Measurements from ENCODE around the gene DLG5.
A peak's percentile ranks its signal among the peaks of the same experiment; 100 is the strongest.

The DLG5 gene

DNA sequence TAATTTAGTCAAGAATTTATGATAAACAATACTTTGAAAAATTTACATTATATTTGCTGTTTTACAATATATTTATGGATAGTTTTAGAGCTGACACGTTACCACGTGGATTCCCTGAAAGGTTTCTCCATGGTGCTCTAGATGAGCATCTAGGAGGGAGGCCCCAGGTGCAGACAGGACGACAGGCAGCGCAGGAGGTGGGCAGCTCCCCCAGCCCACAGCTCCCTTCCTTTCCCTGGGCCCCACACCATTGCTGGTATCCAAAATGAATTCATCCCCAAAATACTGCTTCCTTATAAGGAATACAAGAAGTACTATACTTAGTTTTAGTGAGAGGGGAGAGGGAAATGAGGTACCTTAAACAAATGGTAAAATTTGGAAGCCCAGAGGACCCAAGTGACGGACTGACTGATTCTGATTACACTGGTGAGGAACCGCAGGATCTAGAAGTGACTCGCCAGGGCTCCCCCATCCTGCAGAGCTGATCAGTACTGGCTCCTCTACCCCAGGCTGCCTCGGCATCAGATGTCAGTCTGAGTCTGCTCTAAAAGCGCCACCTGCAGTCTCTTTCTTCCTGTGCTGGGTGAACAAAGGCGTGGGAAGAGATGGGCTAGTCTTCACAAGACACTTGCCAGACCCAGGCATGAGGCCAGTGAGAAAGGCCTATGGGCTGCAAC, 89.2 kb downstream of the DLG5 start:
- DNase-seq: peak; percentile 77

DNA sequence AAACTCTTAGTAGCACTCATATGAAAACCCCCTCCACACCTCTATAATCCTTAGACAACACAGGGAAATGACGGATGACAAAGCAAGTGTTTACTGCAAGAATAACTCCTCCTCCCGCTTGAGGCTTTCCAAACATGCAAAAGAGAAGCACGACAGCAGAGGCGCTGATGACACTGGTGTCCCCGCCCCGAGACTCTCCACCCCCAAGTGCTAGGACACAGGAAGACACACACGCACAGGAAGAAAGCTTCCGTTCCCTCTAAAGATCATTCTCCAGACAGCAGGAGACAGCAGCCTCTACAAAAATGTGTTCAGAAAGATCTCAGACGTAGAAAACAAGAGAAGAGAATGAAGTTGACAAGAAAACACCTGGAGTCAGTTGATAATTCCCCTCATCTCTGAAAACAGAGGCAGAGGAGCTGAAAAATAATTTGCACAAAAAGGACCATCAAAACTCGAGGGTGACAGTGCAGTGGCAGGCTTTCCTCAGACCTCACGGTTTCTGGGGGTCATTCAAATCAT, 90.2 kb downstream of the DLG5 start:
- DNase-seq: peak; percentile 75

DNA sequence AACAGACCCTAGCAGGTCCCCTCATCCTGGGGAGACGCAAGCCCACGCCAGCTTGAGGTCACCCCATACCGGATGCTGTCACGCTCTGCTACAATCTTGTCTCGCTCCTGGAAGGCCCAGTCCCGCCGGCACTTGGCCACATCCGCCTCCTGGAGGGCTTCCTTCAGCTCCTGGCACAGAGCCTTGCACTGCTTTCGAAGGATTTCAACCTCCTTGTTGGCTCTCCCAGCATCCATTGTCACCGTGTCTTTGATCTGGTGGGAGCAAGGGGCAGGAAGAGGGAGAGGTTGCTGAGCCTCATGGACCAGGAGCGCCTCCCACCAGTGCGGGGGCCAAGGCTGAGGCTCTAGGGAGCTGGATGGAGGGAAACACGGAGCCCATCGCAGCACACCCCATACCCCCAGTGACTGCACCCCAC, 90.9 kb downstream of the DLG5 start:
- DNase-seq: no peak

DNA sequence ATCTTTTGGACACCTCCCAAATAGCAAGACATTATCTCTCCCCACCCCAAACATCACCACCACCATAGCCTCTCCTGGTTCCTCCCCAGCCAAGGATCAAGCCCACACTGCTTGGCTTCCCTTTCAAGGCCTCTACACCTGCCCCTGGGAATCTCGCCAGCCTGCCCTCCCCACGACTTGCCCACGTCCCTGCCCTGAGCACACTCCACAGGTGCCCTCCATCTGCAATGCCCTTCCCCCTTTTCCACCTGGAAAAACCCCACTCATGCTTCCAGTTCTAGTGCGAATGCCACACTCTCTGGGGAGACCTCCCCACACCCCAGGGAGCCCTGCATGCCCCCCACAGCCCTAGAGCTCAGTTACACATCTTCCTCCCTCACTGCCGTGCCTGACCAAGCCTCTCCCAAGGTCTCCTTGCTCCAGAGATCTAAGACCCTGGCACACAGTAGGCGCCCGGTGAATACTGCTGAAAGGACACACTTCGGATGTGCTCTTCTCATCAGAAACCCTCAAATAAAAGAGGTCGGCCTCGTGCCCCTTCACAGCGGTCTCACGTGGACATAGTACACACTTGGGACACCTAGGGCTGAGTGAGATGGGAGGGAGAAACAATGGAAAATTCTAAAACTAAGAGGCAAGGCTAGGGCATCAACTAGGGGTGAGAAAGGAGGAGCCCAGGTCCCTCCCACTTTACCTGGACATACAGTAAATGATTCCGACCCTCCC, 91.4 kb downstream of the DLG5 start:
- DNase-seq: no peak

DNA sequence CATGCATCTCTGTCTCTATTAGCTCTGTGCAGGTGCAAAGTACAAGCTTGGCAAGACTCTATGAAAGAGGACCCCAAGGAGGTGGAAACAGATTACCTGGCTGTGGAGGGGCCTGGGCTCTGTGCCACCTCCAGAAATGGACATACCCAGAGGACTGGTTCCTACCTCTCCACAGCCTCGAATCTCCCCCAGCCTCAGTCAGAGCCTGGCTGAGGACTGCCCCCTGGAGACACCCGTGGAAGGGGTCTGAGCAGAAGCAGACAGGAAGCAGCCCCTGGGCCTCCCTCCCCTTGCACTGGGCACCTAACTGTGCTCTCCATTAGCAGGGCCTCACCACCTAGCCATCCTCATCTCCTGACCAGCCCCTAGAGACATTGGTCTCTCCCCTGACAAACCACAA, 92.0 kb downstream of the DLG5 start:
- no peak for DNase-seq

DNA sequence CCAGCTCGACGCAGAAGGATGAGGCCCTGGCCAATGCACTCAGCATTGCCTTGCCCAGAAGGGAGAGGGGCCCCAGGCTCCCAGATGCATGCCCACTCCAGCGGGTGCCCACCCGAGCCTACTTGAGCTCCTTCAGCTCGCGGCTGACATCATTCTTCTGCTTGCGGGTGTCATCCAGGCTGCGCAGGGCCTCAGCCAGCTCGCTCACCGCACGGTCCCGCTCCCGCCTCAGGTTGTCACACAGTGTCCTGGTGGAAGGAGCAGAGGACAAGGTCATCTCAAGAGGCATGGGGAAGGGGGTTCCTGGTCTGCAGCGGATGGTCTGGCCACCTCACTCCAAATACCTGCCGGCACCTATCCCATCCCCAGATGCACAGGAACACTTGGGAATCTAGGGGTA, 92.8 kb downstream of the DLG5 start:
- DNase-seq: no peak

DNA sequence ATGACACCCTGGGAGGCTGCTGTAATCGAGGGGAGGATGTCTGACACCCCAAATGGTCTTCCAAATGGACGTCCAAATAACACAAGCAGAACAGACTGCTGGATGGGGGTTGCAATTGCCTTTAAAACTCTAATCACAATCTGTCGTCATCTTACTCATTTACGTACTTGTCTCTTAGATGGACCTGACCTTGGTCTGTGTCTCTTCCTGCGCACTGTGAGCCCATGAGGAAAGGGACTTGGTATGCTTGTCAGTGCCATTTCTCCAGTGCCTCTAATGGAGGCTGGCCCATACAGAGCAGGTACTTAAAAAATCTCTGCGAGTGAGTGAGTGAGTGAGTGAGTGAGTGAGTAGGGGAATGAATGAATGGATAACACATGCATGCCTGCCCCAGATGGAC, 93.3 kb downstream of the DLG5 start:
- no peak for DNase-seq

DNA sequence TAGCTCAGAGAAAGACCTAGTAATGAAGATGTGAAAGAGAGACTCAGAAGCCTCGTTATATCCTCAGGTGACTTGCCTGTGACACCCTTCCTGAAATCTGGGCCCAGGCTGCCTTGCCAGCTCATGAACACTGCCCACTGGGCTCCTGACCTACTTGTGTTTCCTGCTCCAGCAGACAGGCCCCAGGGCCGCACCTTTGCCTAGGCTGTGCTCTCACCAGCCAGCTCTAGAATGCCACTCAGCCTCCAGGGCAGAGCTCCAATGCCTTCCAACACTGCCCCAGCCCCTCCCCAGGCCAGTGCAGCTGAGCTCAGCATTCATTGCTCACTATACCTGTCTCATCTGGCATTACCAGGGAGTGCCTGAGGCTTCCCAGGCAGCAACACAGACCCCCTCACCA, 94.3 kb downstream of the DLG5 start:
- DNase-seq: no peak

DNA sequence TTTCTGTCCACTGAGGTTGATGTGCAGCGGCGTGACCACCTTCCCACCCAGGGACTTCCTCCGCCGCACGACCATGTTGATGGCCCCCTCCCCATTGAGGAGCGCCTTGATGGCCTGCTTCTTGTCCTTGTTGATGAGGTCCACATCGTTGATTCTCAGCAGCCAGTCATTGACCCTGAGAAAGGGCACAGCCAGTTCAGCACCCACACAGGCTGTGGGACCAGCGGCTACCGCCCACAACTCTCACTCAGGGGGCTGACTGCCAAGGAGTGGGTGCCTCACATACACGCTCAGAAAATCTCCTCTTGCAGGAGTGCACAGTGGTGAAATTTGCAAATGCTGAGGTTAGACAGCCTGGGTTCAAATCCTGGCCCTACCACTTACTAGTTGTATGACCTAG, 97.2 kb downstream of the DLG5 start:
- DNase-seq: no peak

DNA sequence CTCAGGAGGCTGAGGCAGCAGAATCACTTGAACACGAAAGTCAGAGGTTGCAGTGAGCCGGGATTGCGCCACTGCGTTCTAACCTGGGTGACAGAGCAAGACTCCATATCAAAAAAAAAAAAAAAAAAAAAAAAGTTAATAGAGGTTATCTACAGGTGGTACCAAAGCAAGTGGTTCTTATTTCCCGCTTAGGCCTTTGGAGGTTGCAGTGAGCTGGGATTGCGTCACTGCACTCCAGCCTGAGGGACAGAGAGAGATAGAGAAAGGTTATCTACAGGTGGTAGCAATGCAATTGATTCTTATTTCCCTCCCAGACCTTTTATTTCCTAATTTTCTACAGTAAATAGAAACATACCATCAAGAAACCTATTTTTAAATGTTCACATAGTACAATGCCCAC, 98.2 kb downstream of the DLG5 start:
- no peak for DNase-seq

DNA sequence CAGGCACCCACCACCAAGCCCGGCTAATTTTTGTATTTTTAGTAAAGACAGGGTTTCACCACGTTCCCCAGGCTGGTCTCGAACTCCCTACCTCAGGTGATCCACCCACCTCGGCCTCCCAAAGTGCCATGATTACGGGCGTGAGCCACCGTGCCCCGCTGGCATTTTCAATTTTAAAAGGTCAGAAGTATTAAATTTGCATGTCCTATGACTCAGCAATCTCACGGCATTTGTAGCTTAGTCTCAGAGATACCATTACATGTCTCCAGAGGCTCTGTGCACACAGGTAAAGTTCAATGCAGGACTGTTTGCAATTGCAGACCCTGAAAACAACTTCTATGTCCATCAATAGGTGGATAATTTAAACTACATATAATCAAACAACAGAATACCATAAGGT, 99.2 kb downstream of the DLG5 start:
- no peak for DNase-seq

DNA sequence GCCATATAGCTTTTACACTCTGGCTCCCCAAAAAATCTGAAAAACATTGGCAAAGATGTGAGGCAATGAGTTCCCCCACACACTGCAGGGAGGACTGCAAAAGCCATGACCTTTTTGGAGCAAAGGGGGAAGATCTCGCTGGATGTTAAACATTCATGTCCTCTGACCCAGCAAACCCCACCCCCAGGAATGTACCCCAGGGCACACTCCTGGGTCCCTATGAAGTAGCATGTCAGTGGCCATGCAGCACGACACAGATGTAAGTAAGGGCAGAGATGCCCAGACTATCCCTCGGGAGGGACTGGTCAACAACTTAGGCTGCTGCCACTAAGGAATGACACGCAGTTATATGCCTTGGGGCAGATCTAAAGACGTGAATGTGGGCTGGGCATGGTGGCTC, 100.6 kb downstream of the DLG5 start:
- no peak for DNase-seq

DNA sequence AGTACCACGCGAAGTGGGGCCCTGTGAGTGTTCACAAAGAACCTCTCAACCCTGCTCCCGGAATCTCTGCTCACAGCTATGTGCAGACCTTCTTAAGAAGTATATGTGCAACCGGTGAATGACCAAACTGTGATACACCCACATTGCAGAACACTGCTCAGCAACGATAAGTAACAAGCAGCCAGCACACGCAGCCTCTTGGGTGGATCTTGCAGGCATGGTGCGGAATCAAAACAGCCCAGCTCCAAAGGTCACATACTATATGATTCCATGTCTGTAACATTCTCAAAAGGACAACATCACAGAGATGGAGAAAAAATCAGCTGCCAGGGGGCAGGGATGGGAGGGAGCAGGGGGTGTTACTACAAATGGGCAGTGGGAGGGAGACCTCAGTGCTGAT, 101.6 kb downstream of the DLG5 start:
- DNase-seq: no peak

DNA sequence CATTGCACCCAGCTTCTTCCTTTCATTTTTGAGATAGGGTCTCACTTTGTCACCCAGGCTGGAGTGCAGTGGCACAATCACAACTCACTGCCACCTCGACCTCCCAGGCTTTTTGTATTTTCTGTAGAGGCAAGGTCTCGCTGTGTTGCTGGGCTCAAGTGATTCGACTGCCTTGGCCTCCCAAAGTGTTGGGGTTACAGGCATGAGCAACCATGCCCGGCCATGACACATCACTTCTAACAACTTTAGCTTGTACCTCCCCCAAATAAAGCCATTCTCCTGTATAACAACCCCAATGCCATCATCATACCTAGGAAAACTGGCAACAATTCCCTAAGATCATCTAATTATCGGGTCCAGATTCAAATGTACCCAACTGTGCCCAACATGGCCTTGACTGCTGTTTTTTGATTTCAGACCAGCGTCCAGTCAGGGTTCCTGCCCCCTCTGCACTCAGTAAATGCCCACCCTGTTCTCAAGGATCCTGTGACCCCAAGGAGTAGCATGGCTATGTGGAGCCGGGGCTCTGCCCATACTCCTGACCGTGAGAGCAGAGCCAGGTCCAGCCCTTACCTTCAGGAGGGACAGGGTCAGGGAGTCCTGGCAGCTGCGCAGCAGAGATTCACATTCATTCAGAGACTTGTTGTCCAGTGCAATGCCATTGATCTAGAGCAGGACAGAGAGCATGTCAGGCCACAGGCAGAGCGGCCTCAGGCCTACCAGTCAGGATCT, 102.6 kb downstream of the DLG5 start:
- no peak for DNase-seq

DNA sequence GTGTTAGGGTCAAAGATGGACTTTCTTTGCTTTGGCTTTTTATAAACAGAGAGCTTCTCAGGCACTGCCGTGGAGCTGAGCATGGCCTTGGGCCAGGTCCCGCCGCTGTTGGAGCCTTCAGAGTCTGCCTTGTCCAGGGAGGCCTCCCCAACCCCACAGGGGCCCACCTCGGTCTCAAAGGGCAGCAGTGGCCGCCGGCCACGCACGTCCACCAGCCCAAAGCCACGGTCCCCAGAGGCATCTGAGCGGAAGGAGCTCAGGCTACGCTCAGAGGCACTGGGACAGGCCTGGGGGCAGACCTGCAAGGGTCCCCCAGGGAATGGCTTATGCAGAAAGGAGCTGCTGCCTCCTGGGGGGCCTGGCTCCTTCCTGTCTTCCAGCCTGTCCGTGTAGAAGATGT, 105.0 kb downstream of the DLG5 start:
- no peak for DNase-seq

DNA sequence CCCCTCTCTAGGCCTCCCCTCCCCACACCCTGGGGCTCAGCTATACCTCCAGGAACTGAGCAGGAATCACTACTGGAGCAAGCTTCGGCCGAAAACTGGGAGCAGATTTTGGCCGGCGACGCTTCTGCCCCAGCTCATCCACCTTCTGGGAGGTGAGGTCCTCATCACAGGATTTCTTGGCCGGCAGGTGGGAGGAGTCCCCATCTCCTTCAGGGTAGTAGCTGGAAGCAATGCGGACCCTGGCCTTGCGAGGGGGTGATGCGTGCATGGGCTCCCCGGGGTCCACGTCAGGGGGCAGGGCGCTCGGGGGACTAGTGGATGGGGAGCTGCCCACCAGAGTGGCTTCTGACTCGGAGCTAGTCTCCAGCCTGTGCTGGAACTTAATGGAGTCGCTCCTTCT, 105.5 kb downstream of the DLG5 start:
- DNase-seq: no peak

DNA sequence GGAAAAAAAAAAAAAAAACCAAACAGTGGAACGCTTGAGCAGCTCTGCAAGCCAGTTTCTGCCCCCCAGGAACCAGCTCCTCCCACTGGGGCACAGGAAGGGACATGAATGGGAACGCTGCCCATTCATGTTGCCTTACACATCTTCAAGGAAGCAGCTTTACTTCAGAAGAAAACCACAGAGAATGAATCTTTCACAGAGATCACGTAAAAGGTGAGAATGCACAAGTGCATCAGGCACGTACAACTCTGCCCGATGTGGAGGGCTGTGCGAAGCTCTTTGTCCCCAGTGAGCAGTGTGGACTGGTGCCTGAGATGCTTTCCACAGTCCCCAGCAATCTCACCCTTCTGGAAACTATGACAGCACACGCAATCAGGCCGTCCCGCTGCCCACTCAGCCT, 106.2 kb downstream of the DLG5 start:
- DNase-seq: no peak

DNA sequence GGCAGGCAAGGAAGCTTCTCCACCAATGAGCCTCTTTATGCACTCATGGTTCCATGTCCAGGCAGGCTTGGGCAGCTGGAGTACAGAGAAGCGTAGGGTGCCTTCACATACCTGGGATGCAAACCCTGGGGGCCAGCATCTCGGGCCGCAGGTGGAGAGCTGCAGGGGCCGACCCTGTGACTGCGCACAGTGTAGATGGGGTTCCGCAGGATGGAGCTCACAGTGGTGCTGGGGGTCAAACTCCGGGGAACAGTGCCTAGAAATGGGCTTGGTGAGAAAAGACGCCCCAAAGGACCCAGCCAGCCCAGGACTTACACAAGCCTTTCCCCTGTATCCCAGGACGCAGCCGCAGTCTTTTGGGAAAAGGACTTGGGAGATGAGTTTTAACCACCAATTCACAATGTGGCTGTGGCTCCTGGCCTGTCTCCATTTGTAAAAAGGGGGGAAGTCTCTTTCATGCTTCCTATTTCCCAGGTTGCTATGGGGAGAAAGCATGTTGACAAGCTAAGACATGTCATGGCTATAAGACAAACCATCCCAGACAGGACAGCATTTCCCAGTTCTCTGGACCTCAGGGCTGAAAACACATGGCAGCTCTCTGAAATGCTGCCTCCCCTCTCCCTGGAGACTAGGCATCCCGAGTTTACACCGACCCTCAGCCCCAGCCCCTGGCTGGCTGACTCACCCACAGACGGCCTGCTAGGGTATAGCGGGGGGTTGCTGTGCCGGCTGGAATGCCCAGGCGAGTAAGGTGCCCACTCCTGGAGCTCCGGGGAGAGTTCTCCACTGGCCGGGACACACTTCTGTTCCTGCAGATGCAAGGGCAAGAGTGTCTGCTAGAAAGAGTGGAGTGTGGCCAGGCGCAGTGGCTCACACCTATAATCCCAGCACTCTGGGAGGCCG, 107.1 kb downstream of the DLG5 start:
- no peak for DNase-seq

DNA sequence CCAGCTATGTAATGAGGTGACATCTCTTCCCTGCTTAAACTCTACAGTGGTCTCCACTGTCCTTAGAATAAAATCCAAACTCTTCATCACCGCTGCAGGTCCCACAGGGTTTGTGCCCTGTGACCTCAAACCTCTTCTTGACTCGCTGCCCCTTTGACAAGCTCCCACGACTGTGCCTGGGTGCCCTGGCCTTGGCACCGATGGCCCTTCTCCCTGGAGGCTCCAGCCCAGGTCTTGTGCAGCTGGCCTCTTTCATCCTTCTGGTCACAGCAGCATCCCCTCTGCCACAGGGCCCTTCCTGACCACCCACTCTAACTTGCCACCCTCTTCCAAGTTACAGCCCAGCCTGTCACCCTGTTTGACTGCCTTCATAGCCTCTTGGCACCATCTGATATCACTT, 108.2 kb downstream of the DLG5 start:
- DNase-seq: no peak

DNA sequence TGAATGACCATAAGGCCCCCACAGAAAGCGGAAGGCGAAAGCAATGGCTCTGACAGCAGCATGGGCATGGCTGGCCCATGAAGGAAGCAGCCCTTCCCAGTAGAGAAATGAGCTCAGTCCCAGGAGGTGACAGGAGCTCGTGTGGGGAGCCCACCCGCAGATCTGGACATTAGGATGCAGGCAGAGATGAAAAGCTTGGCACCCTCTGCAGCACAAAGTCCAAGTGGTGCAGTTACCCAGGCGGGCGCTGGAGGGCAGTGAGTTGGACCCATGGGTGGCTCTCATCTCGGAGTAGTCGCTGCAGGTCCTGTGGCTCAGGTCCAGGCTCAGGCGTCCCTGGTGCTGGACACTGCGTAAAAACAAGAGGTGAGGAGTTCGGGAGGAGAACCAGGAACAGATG, 109.0 kb downstream of the DLG5 start:
- no peak for DNase-seq

DNA sequence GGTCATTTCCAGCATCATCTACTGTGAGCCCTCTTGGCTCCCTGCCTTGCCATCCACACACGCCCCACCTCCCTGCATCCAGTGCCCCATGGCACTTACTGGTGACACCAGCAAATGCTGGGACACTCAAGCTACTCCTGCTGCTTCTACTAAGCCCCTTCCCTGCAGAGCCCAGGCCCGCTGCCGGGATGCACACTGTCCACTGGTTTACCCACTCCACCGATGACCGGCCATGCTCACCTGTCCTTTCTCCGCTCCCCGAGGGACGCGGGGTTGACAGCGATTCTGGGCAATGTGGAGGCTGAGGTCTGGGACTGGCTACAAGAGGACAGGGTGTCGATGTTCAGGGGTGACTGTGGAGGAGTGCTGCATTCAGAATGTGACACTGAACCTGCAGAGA, 110.2 kb downstream of the DLG5 start:
- DNase-seq: no peak

DNA sequence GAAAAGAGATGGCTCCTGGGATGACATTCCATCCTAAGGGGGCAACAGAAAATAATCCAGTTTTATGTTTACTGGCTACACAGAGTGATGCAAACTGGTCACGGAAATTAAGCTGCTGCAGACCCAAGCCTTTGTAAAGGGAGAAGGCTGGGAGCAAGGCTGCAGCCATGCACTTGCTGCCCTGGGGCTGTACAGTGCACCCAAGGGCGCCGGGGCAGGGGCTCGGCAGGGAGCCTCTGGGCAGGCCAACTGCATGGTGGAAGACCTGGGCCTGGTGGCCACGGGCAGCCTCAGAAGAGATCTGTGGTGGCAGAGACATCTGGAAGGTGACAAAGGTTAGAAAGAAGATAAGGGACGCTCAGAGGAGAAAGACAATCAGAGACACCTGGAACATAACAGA, 113.8 kb downstream of the DLG5 start:
- DNase-seq: no peak

DNA sequence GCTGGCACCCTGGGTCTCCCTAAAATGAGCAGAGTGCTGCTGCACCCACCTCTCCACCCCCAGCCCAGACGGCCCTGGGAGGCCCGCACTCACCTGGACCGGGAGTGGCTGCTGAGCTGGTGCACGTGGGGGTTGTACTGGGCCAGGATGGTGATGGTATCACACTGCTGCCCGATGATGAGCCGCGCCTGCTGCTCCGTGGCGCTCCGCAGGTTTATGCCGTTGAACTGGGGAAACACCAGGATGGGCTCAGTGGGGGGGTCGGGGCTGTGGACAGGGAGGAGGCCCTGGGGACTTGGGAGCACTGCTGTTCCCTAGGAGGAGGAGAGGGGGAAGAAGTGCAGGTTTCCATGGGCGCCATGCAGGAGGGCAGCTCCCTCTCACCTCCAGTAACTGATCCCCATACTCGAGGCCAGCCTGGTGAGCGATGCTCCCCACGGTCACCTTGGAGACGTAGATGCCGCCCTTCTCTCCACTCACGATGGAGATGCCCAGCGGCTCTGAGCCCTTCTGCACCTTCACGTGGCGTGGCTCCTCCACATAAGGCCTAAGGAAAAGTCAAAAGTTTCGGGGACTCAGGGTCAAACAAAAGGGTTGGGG, 114.6 kb downstream of the DLG5 start:
- DNase-seq: no peak

Measured in stimulated activated CD4-positive, alpha-beta T cell treated with anti-CD3 and anti-CD28 coated beads, Interleukin-15, amount 100 ng/mL, for 24 hours (primary cell).